HCT116 (cell line): ENCODE measurements around the gene ZNF462. TPM values are rescaled to one million over a fixed set of nuclear protein-coding genes. Genes with fewer than 3 reads are reported as not detected.
"Not testable (repeated sequence)": the region's sequence is repeated elsewhere in the genome, so short reads cannot be mapped to it uniquely, and the experiment has no call there.

ENCODE experiments used
- ATAC-seq: fragments of 200-7000 bp; cut with Tn5 transposase; 2 replicates; pipeline ENCODE4 v1.9.1; 2020; ENCODE audit warnings: mild to moderate bottlenecking, moderate library complexity
- BruUV-seq: library from RNA; stranded (reverse); fragments of 400-500 nt; replicated peaks from 2 replicates; lab custom pipeline; 2021; lab: Mats Ljungman, UMichigan
- CTCF ChIA-PET: fragments of 300-600 bp; sonication (Branson Sonifier 250); formaldehyde crosslinking; loops from one replicate; lab custom pipeline; 2021; ENCODE audit warnings: antibody characterized with exemption; lab: Charles Lee
- POLR2A ChIA-PET: fragments of 300-600, 350-600 bp; sonication (Branson Sonifier 250); formaldehyde crosslinking; loops from one replicate; lab custom pipeline; 2021; ENCODE audit warnings: antibody characterized with exemption; lab: Charles Lee
- RAD21 ChIA-PET, 2 experiments: fragments of 300-600 bp; sonication (Branson Sonifier 250); formaldehyde crosslinking; loops; one replicate each; lab custom pipeline; 2023; ENCODE audit warnings: low total read pairs in 2 of 2; ENCODE audit not compliant: uncharacterized antibody in 2 of 2, unreplicated experiment in 2 of 2, low non-redundant PET in 1 of 2; lab: Charles Lee
- DNase-seq: peaks from one replicate; pipeline ENCODE4 v3.0.0-alpha.2; 2010; ENCODE audit warnings: low read depth, low spot score
- H2AFZ ChIP-seq: fragments of 200-600 bp; shearing (Covaris generic), sonication (generic); 2 replicates; pipeline ENCODE4 v1.6.1; 2017; ENCODE audit warnings: low read depth, mixed run types, mixed read lengths, antibody characterized with exemption, low read length; ENCODE audit not compliant: poor library complexity, severe bottlenecking
- H3K27ac ChIP-seq: 2 replicates; pipeline ENCODE4 v1.5.1; 2012; ENCODE audit warnings: low read depth, low read length
- H3K27me3 ChIP-seq: fragments of 200-600 bp; sonication (generic); 2 replicates; pipeline ENCODE4 v1.6.1; 2016; ENCODE audit warnings: mixed run types, low read length, mixed read lengths; ENCODE audit not compliant: insufficient read depth
- H3K36me3 ChIP-seq, 2 experiments: fragments of 200-500 bp in 1 of 2; fragments of 200-600 bp in 1 of 2; sonication (Bioruptor generic) in 1 of 2; sonication (generic) in 1 of 2; 2 replicates each; pipeline versions ENCODE4 v1.5.1 to v1.6.1; 2014 to 2016; ENCODE audit warnings: low read length in 2 of 2, inconsistent platforms in 1 of 2, mixed read lengths in 1 of 2, mixed run types in 1 of 2; ENCODE audit not compliant: insufficient read depth in 2 of 2, control insufficient read depth in 1 of 2
- H3K4me1 ChIP-seq, 2 experiments: fragments of 200-600 bp in 1 of 2; sonication (generic) in 1 of 2; 2 replicates each; pipeline versions ENCODE4 v1.5.1 to v1.6.1; 2012 to 2017; ENCODE audit warnings: low read length in 2 of 2, inconsistent platforms in 1 of 2, mild to moderate bottlenecking in 1 of 2, mixed read lengths in 1 of 2, mixed run types in 1 of 2, moderate library complexity in 1 of 2; ENCODE audit not compliant: insufficient read depth in 2 of 2, control insufficient read depth in 1 of 2
- H3K4me2 ChIP-seq: fragments of 200-600 bp; sonication (generic); 2 replicates; pipeline ENCODE4 v1.6.1; 2017; ENCODE audit warnings: mixed run types, low read length, mixed read lengths
- H3K4me3 ChIP-seq, 2 experiments: fragments of 200-600 bp in 1 of 2; sonication (generic) in 1 of 2; replicated peaks in 1 of 2; 2 replicates each; pipeline ENCODE4 v1.5.1; 2011 to 2016; ENCODE audit warnings: low read length in 2 of 2, control low read depth in 1 of 2, low read depth in 1 of 2, mild to moderate bottlenecking in 1 of 2, mixed read lengths in 1 of 2, mixed run types in 1 of 2
- H3K79me2 ChIP-seq: fragments of 200-600 bp; sonication (generic); 2 replicates; pipeline ENCODE4 v1.6.1; 2017; ENCODE audit warnings: mild to moderate bottlenecking, mixed run types, low read length, moderate library complexity, mixed read lengths; ENCODE audit not compliant: insufficient read depth
- H3K9ac ChIP-seq: fragments of 200-600 bp; sonication (generic); 2 replicates; pipeline ENCODE4 v1.6.1; 2016; ENCODE audit warnings: low read length, mixed read lengths
- H3K9me2 ChIP-seq: fragments of 200-600 bp; sonication (generic), shearing (Covaris generic); 2 replicates; pipeline ENCODE4 v1.6.1; 2017; ENCODE audit warnings: mixed run types, mild to moderate bottlenecking, moderate library complexity; ENCODE audit not compliant: insufficient read depth
- H3K9me3 ChIP-seq, 2 experiments: fragments of 200-500 bp in 1 of 2; fragments of 200-600 bp in 1 of 2; sonication (Bioruptor generic) in 1 of 2; sonication (generic) in 1 of 2; 2 replicates each; pipeline ENCODE4 v1.6.1; 2014 to 2017; ENCODE audit warnings: low read length in 2 of 2, mixed read lengths in 2 of 2, inconsistent platforms in 1 of 2, low read depth in 1 of 2, mild to moderate bottlenecking in 1 of 2, mixed run types in 1 of 2, moderate library complexity in 1 of 2; ENCODE audit not compliant: control insufficient read depth in 1 of 2, insufficient read depth in 1 of 2
- H4K20me1 ChIP-seq: fragments of 200-600 bp; sonication (generic), shearing (Covaris generic); 2 replicates; pipeline ENCODE4 v1.6.1; 2017; ENCODE audit warnings: mixed run types, mild to moderate bottlenecking, moderate library complexity; ENCODE audit not compliant: insufficient read depth
- CEBPB ChIP-seq: IDR thresholded peaks from 2 replicates; pipeline ENCODE4 v1.6.1; 2012; ENCODE audit warnings: low read depth
- EGR1 ChIP-seq: IDR thresholded peaks from 2 replicates; pipeline ENCODE4 v1.6.1; 2012; ENCODE audit warnings: low read depth
- ELF1 ChIP-seq: IDR thresholded peaks from 2 replicates; pipeline ENCODE4 v1.6.1; 2012; ENCODE audit warnings: low read depth, borderline replicate concordance
- SIN3A ChIP-seq: IDR thresholded peaks from 2 replicates; pipeline ENCODE4 v1.6.1; 2012; ENCODE audit warnings: low read depth
- intact Hi-C: fragments of 100-400 bp; cut with micrococcal nuclease; formaldehyde crosslinking; loops from 2 replicates; pipeline ENCODE4 v1.10.0; 2022
- total RNA-seq: library from RNA; stranded (reverse); gene quantifications from one replicate; pipeline ENCODE4 v1.2.1, GENCODE V29; 2021; ENCODE audit not compliant: unreplicated experiment

The ZNF462 gene
- total RNA-seq, 1 experiment from 2014 or later = 18.1 TPM

DNA sequence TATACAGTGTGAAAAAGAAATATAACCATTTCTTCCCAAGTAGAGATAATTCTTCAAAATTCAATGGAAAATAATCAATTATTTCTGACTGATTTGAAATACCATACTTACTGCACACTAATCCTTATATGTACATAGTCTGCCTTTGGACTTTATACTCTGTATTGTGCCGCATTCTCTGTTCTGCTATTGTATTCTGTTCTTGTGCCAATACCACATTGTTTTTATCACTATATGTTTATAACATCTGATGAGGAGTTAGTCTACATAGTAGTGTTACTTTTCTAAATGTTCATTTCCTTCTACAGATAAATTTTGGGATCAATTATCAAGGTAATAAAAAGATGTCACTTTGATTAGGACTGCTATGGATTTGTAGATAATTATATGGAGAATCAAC, 16.7 kb upstream of the ZNF462 start:
- POLR2A ChIA-PET = no interaction called here
- H3K9me2 ChIP-seq = no peaks in the 10 kb centered on the region
- CTCF ChIA-PET = no interaction called here
- no peaks in the 10 kb centered on the region for H3K4me1 ChIP-seq
- no peaks in the 10 kb centered on the region for H4K20me1 ChIP-seq
- no peaks in the 10 kb centered on the region for H3K27me3 ChIP-seq
- no peak overlapping the region for H2AFZ ChIP-seq
- ATAC-seq = no peak
- DNase-seq = no peak
- RAD21 ChIA-PET = no interaction called here
- H3K4me2 ChIP-seq = no peak overlapping the region
- no peak overlapping the region for H3K9ac ChIP-seq
- H3K4me3 ChIP-seq = no peak overlapping the region
- intact Hi-C loops = no loop called here
- no peaks in the 10 kb centered on the region for H3K79me2 ChIP-seq
- no peaks in the 10 kb centered on the region for H3K36me3 ChIP-seq
- no peaks in the 10 kb centered on the region for H3K9me3 ChIP-seq
- no peak overlapping the region for H3K27ac ChIP-seq
- TF ChIP-seq EGR1 (no peak), SIN3A (no peak)
- TF ChIP-seq, all 23 proteins: peak for 0
- no TSS peak for BruUV-seq

GRCh38 chr9:106846857-106847256, 16.1 kb upstream of the ZNF462 start:
- H4K20me1 ChIP-seq = no peaks in the 10 kb centered on the region
- TF ChIP-seq CEBPB = peak; percentile 26; the same call in 1 of the 2 replicates
- no peak for TF ChIP-seq ELF1
- TF ChIP-seq, all 23 proteins: peak for 1
- Histone ChIP-seq H3K79me2 (no peaks in the 10 kb centered on the region), H3K9me3 (no peaks in the 10 kb centered on the region), H3K9ac (no peak overlapping the region), H3K4me3 (no peak overlapping the region), H3K27ac (no peak overlapping the region), H3K4me2 (no peak overlapping the region), H3K36me3 (no peaks in the 10 kb centered on the region), H3K4me1 (no peaks in the 10 kb centered on the region), H2AFZ (no peak overlapping the region), H3K27me3 (no peaks in the 10 kb centered on the region), H3K9me2 (no peaks in the 10 kb centered on the region)
- RAD21 ChIA-PET = no interaction called here
- ATAC-seq (no peak), DNase-seq (no peak)
- CTCF ChIA-PET = no interaction called here
- POLR2A ChIA-PET = interaction anchor here (0.8 kb wide), 1 partner anchor 13 kb away, joined by 3 read pairs; no protein-coding TSS in a partner anchor
- intact Hi-C loops = no loop called here
- no TSS peak for BruUV-seq

DNA sequence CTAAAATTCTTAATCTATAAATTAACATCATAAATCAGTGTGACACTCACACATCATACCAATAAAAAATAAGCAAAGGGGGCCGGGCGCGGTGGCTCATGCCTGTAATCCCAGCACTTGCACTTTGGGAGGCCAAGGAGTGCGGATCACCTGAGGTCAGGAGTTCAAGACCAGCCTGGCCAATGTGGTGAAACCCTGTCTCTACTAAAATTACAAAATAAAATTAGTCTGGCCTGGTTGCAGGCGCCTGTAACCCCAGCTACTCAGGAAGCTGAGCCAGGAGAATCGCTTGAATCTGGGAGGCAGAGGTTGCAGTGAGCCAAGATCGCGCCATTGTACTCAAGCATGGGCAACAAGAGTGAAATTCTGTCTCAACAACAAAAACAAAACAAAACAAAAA, 11.3 kb upstream of the ZNF462 start:
- RAD21 ChIA-PET, H3K27me3 ChIP-seq, H3K4me1 ChIP-seq, CTCF ChIA-PET, H3K27ac ChIP-seq, H3K9me2 ChIP-seq, H4K20me1 ChIP-seq, H3K9ac ChIP-seq, H3K4me2 ChIP-seq, H2AFZ ChIP-seq, POLR2A ChIA-PET, H3K36me3 ChIP-seq, BruUV-seq, H3K4me3 ChIP-seq, DNase-seq, ATAC-seq, H3K79me2 ChIP-seq, H3K9me3 ChIP-seq, intact Hi-C loops: not testable (repeated sequence)
